IMR-90 (cell line): ENCODE data around the gene UST. TPM values are rescaled to one million over a fixed set of nuclear protein-coding genes. Genes with fewer than 3 reads are reported as not detected.
A peak's percentile ranks its signal among the peaks of the same experiment; 100 is the strongest.

Experiments
- ATAC-seq: fragments of 200-7000 bp; cut with Tn5 transposase; 2 replicates; pipeline ENCODE4 v1.9.1; 2020; ENCODE audit warnings: low read depth, mild to moderate bottlenecking, moderate library complexity
- BruUV-seq: library from RNA; stranded (reverse); fragments of 400-500 nt; replicated peaks from 2 replicates; lab custom pipeline; 2021; lab: Mats Ljungman, UMichigan
- CTCF ChIA-PET: fragments of 300-600 bp; formaldehyde crosslinking; extraction: SDS; loops from one replicate; lab custom pipeline; 2021; ENCODE audit warnings: antibody characterized with exemption; lab: Yijun Ruan, JAX
- POLR2A ChIA-PET: fragments of 300-600 bp; sonication (Branson Sonifier 250); formaldehyde crosslinking; loops from one replicate; lab custom pipeline; 2022; ENCODE audit warnings: antibody characterized with exemption; ENCODE audit not compliant: unreplicated experiment; lab: Charles Lee
- DNase-seq: peaks from one replicate; pipeline ENCODE4 v3.0.0; 2013
- H2AFZ ChIP-seq: replicated peaks from 2 replicates; pipeline ENCODE3; 2013; ENCODE audit warnings: low read length, mild to moderate bottlenecking; ENCODE audit not compliant: poor library complexity
- H2AK5ac ChIP-seq: 2 replicates; pipeline ENCODE4 v1.6.1; 2013; ENCODE audit warnings: low read depth, low read length, inconsistent platforms
- H2AK9ac ChIP-seq: replicated peaks from 2 replicates; pipeline ENCODE3; 2013; ENCODE audit warnings: mild to moderate bottlenecking, low read depth, low read length, moderate library complexity; ENCODE audit not compliant: poor library complexity
- H2BK120ac ChIP-seq: 2 replicates; pipeline ENCODE4 v1.6.1; 2013; ENCODE audit warnings: low read depth, low read length, inconsistent platforms
- H2BK15ac ChIP-seq: 3 replicates; pipeline ENCODE4 v1.6.1; 2013; ENCODE audit warnings: low read depth, low read length, inconsistent platforms
- H2BK20ac ChIP-seq: 2 replicates; pipeline ENCODE4 v1.6.1; 2013; ENCODE audit warnings: low read depth, mild to moderate bottlenecking, inconsistent platforms, low read length, moderate library complexity
- H2BK5ac ChIP-seq: 2 replicates; pipeline ENCODE4 v1.6.1; 2013; ENCODE audit warnings: mild to moderate bottlenecking, low read depth, low read length, inconsistent platforms; ENCODE audit not compliant: poor library complexity, severe bottlenecking
- H3K14ac ChIP-seq: replicated peaks from 2 replicates; pipeline ENCODE4 v1.6.1; 2013; ENCODE audit warnings: low read depth, low read length, inconsistent platforms
- H3K18ac ChIP-seq: 2 replicates; pipeline ENCODE4 v1.6.1; 2013; ENCODE audit warnings: low read depth, low read length, control low read depth
- H3K23ac ChIP-seq: 2 replicates; pipeline ENCODE4 v1.6.1; 2013; ENCODE audit warnings: low read depth, low read length, inconsistent platforms
- H3K27ac ChIP-seq: 2 replicates; pipeline ENCODE4 v1.5.1; 2013; ENCODE audit warnings: mild to moderate bottlenecking, control low read depth, low read length; ENCODE audit not compliant: insufficient read depth
- H3K27me3 ChIP-seq: 2 replicates; pipeline ENCODE4 v1.6.1; 2013; ENCODE audit warnings: low read length; ENCODE audit not compliant: control insufficient read depth, insufficient read depth
- H3K36me3 ChIP-seq: 2 replicates; pipeline ENCODE4 v1.6.1; 2013; ENCODE audit warnings: low read length, mixed read lengths; ENCODE audit not compliant: control insufficient read depth, insufficient read depth
- H3K4ac ChIP-seq: 2 replicates; pipeline ENCODE4 v1.6.1; 2013; ENCODE audit warnings: low read depth, low read length, inconsistent platforms
- H3K4me1 ChIP-seq: 2 replicates; pipeline ENCODE4 v1.6.1; 2013; ENCODE audit warnings: low read length, mixed read lengths; ENCODE audit not compliant: control insufficient read depth, insufficient read depth
- H3K4me2 ChIP-seq: 2 replicates; pipeline ENCODE4 v1.6.1; 2013; ENCODE audit warnings: low read depth, mild to moderate bottlenecking, control low read depth, low read length, moderate library complexity
- H3K4me3 ChIP-seq: 2 replicates; pipeline ENCODE4 v1.5.1; 2013; ENCODE audit warnings: low read depth, mild to moderate bottlenecking, control low read depth, low read length, moderate library complexity; ENCODE audit not compliant: insufficient read depth
- H3K56ac ChIP-seq: 2 replicates; pipeline ENCODE4 v1.6.1; 2013; ENCODE audit warnings: low read length, inconsistent platforms; ENCODE audit not compliant: insufficient read depth; ENCODE audit errors: extremely low read depth
- H3K79me1 ChIP-seq, 2 experiments: 2 replicates each; pipeline ENCODE4 v1.6.1; 2013; ENCODE audit warnings: low read length in 2 of 2, inconsistent platforms in 1 of 2, low read depth in 1 of 2
- H3K9ac ChIP-seq: 2 replicates; pipeline ENCODE4 v1.6.1; 2013; ENCODE audit warnings: low read depth, low read length, control low read depth
- H3K9me1 ChIP-seq: 2 replicates; pipeline ENCODE4 v1.6.1; 2013; ENCODE audit warnings: low read length, inconsistent platforms; ENCODE audit not compliant: insufficient read depth
- H3K9me3 ChIP-seq: 2 replicates; pipeline ENCODE4 v1.6.1; 2013; ENCODE audit warnings: low read length; ENCODE audit not compliant: control insufficient read depth, insufficient read depth
- H4K20me1 ChIP-seq: 2 replicates; pipeline ENCODE4 v1.6.1; 2013; ENCODE audit warnings: low read length, inconsistent platforms; ENCODE audit not compliant: insufficient read depth
- H4K5ac ChIP-seq: 2 replicates; pipeline ENCODE4 v1.6.1; 2013; ENCODE audit warnings: mild to moderate bottlenecking, low read depth, low read length, control low read depth
- H4K8ac ChIP-seq, 2 experiments: 2 replicates each; pipeline ENCODE4 v1.6.1; 2013; ENCODE audit warnings: low read depth in 2 of 2, low read length in 2 of 2, control low read depth in 1 of 2, inconsistent platforms in 1 of 2
- H4K91ac ChIP-seq: 2 replicates; pipeline ENCODE4 v1.6.1; 2013; ENCODE audit warnings: low read depth, low read length, inconsistent platforms; ENCODE audit not compliant: insufficient read depth
- MAFK ChIP-seq: IDR thresholded peaks from 2 replicates; pipeline ENCODE4 v1.6.1; 2012; ENCODE audit warnings: low read depth, low read length, improper control_type of control experiment
- MAZ ChIP-seq: IDR thresholded peaks from 2 replicates; pipeline ENCODE4 v1.6.1; 2012; ENCODE audit warnings: low read depth, mild to moderate bottlenecking, low read length, improper control_type of control experiment, moderate library complexity, borderline replicate concordance
- RAD21 ChIP-seq: IDR thresholded peaks from 2 replicates; pipeline ENCODE4 v1.6.1; 2012; ENCODE audit warnings: low read length, improper control_type of control experiment
- RCOR1 ChIP-seq: IDR thresholded peaks from 2 replicates; pipeline ENCODE4 v1.6.1; 2012; ENCODE audit warnings: mild to moderate bottlenecking, low read length, improper control_type of control experiment; ENCODE audit not compliant: insufficient replicate concordance
- RFX5 ChIP-seq: IDR thresholded peaks from 2 replicates; pipeline ENCODE4 v1.8.0; 2012; ENCODE audit warnings: low read depth, mild to moderate bottlenecking, low read length, moderate library complexity
- SMC3 ChIP-seq: fragments of 150-350 bp; IDR thresholded peaks from 2 replicates; pipeline ENCODE4 v1.6.1; 2016; ENCODE audit warnings: low read depth, mild to moderate bottlenecking, antibody characterized with exemption, low read length, moderate library complexity
- USF2 ChIP-seq: fragments of 150-350 bp; IDR thresholded peaks from 2 replicates; pipeline ENCODE4 v1.6.1; 2017; ENCODE audit warnings: mild to moderate bottlenecking, antibody characterized with exemption, low read length, low read depth
- WGBS, 2 experiments: methylation state at CpG; one replicate each; pipeline versions ENCODE4 v1.1.5 to v1.1.7; 2013; ENCODE audit warnings: missing lambda C conversion rate in 2 of 2; ENCODE audit not compliant: insufficient read length in 1 of 2; ENCODE audit errors: extremely low coverage in 2 of 2; 5-methylcytosine and 5-hydroxymethylcytosine counted together
- dilution Hi-C: fragments of 300-500 bp; cut with HindIII; formaldehyde crosslinking; loops from one replicate; pipeline ENCODE4 v1.14.3; 2018; ENCODE audit warnings: low sequenced_read_pairs; ENCODE audit not compliant: unreplicated experiment
- in situ Hi-C: fragments of 300-500 bp; cut with MboI; formaldehyde crosslinking; loops from 3 replicates; pipeline ENCODE4 v1.14.3; 2019; ENCODE audit warnings: low sequenced_read_pairs, inconsistent platforms, mixed read lengths
- intact Hi-C: fragments of 100-400 bp; cut with micrococcal nuclease; formaldehyde crosslinking; loops from 2 replicates; pipeline ENCODE4 v1.10.0; 2022
- polyA plus RNA-seq, 3 experiments: library from polyadenylated mRNA; depleted of rRNA; stranded (reverse); fragments of >200 nt; gene quantifications; 2 replicates each; pipeline ENCODE4 v1.2.3, GENCODE V29; 2012; ENCODE audit warnings: low replicate concordance in 1 of 3
- total RNA-seq: library from RNA; depleted of rRNA; stranded (reverse); fragments of >200 nt; gene quantifications from 2 replicates; pipeline ENCODE4 v1.2.3, GENCODE V29; 2012
- TF ChIP-seq, protein P1 (sequence below): conservative IDR thresholded peaks from 2 replicates; pipeline ENCODE4 v1.5.1; 2012; ENCODE audit warnings: mild to moderate bottlenecking, low read depth, low read length, improper control_type of control experiment

UST gene
- total and polyA plus RNA-seq, 2 of the 4 experiments (the other 2 are of a cell fraction): 7.7 to 13.8 TPM

DNA sequence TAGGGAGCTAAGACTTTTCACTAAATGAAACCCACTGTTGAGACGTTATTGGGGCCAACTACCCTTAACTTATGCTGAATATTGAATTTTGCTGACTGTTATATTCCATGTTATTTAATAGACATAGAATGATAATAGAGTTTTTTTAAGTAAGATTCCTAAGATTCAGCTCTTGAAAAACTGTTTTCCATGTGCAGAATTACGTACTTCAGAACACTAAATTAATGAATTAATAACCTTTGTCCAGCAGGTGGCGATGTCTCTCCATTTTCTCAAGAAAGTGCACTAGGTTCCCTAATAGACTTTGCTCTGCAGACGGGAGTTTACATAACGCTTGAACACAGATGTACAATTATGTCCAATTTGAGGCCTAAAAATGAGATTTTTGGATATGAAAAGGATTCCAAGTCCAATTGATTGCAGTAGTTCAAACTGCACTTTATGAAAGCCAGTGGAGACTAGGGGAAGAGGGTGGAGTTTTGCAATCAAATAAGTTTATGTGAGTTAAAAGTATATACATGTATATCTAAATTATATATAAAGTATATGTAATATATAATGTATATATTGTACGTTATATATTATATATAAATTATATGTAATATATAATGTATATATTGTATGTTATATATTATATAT lies 282.1 kb downstream of the UST start:
- dilution Hi-C loops: no loop called here

More for the DNA sequence above, 282.1 kb downstream of the UST start:
- no peak overlapping the region for H2BK5ac ChIP-seq
- H3K4me1 ChIP-seq: peaks cover 20% of the 10 kb centered on the region
- no peaks in the 10 kb centered on the region for H3K9me3 ChIP-seq
- no peak overlapping the region for H2AK9ac ChIP-seq
- no peak overlapping the region for H3K9ac ChIP-seq
- H3K27ac ChIP-seq: no peak overlapping the region
- H3K4ac ChIP-seq: no peak overlapping the region
- H3K27me3 ChIP-seq: no peaks in the 10 kb centered on the region
- in situ Hi-C loops: loop anchor here (10.0 kb wide), 1 partner anchor 454 kb away; no protein-coding TSS in a partner anchor
- no TSS peak for BruUV-seq
- DNase-seq (peak; percentile 95), ATAC-seq (no peak; the same call in 1 of the 2 replicates)
- no peak overlapping the region for H3K14ac ChIP-seq
- no peak overlapping the region for H3K18ac ChIP-seq
- no peak overlapping the region for H2AFZ ChIP-seq
- 7% methylated on average over 2 of the region's 6 CpGs; no CpG with 5 or more reads in 1 of the 2 experiments for WGBS, 2 experiments
- H3K36me3 ChIP-seq: no peaks in the 10 kb centered on the region
- H2BK20ac ChIP-seq: no peak overlapping the region
- H4K8ac ChIP-seq: no peak overlapping the region
- H3K23ac ChIP-seq: no peak overlapping the region
- H3K4me2 ChIP-seq: no peak overlapping the region
- ChIA-PET POLR2A (no interaction called here), CTCF (interaction anchor here (0.6 to 1.2 kb wide), 9 partner anchors 49 to 784 kb away, joined by 3 to 10 read pairs (median 3); no protein-coding TSS in a partner anchor)
- intact Hi-C loops: loop anchor here (1.0 to 5.0 kb wide), 3 partner anchors 51 to 472 kb away; no protein-coding TSS in a partner anchor
- no peak overlapping the region for H4K91ac ChIP-seq
- no peak overlapping the region for H2BK15ac ChIP-seq
- H3K79me1 ChIP-seq: peaks cover 0 to 6% of the 10 kb centered on the region in 2 experiments; a peak in 1 of 4 replicates
- H4K5ac ChIP-seq: no peak overlapping the region
- H2BK120ac ChIP-seq: no peak overlapping the region
- H3K56ac ChIP-seq: no peak overlapping the region
- TF ChIP-seq, protein P1, sequence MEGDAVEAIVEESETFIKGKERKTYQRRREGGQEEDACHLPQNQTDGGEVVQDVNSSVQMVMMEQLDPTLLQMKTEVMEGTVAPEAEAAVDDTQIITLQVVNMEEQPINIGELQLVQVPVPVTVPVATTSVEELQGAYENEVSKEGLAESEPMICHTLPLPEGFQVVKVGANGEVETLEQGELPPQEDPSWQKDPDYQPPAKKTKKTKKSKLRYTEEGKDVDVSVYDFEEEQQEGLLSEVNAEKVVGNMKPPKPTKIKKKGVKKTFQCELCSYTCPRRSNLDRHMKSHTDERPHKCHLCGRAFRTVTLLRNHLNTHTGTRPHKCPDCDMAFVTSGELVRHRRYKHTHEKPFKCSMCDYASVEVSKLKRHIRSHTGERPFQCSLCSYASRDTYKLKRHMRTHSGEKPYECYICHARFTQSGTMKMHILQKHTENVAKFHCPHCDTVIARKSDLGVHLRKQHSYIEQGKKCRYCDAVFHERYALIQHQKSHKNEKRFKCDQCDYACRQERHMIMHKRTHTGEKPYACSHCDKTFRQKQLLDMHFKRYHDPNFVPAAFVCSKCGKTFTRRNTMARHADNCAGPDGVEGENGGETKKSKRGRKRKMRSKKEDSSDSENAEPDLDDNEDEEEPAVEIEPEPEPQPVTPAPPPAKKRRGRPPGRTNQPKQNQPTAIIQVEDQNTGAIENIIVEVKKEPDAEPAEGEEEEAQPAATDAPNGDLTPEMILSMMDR: peak; percentile 78
- TF ChIP-seq USF2 (no peak), MAFK (peak; percentile 55), RFX5 (peak; percentile 28; the same call in 1 of the 2 replicates), RCOR1 (no peak), SMC3 (peak; percentile 85), MAZ (no peak), RAD21 (peak; percentile 90)
- H3K9me1 ChIP-seq: peaks cover 9% of the 10 kb centered on the region
- no peak overlapping the region for H3K4me3 ChIP-seq
- H2AK5ac ChIP-seq: no peak overlapping the region
- no peaks in the 10 kb centered on the region for H4K20me1 ChIP-seq
